K562 (cell line): ENCODE measurements around the gene LRRC43. TPM values are rescaled to one million over a fixed set of nuclear protein-coding genes. Genes with fewer than 3 reads are reported as not detected.

Experiments
- ATF1 ChIP-seq, 2 experiments: fragments of 450-650 bp in 1 of 2; IDR thresholded peaks; 2 replicates each; pipeline ENCODE4 v1.6.1; 2016; ENCODE audit warnings: missing compliant biosample characterization in 1 of 2, missing genetic modification characterization in 1 of 2
- GTF2B ChIP-seq: IDR thresholded peaks from 2 replicates; pipeline ENCODE4 v1.6.1; 2011; ENCODE audit not compliant: insufficient read length; ENCODE audit errors: extremely low read depth
- MECOM ChIP-seq: fragments of 250-450 bp; sonication (Bioruptor Pico); IDR thresholded peaks from 2 replicates; pipeline ENCODE4 v1.8.0; 2022; ENCODE audit warnings: inconsistent platforms
- PATZ1 ChIP-seq: fragments of 250-450 bp; sonication (Bioruptor Pico); IDR thresholded peaks from 2 replicates; pipeline ENCODE4 v1.5.0; 2020; ENCODE audit warnings: mild to moderate bottlenecking, borderline replicate concordance
- PKNOX1 ChIP-seq: fragments of 450-650 bp; IDR thresholded peaks from 2 replicates; pipeline ENCODE4 v1.6.1; 2016
- PURB ChIP-seq: sonication (generic); formaldehyde crosslinking; IDR thresholded peaks from 2 replicates; pipeline ENCODE4 v1.9.0; 2021; ENCODE audit warnings: low read depth, mild to moderate bottlenecking, missing genetic modification reagents
- RBM25 ChIP-seq: fragments of 200-400 bp; formaldehyde crosslinking; IDR thresholded peaks from 2 replicates; pipeline ENCODE4 v1.6.1; 2018; ENCODE audit warnings: low read length, low read depth, moderate library complexity; ENCODE audit not compliant: severe bottlenecking
- RBM39 ChIP-seq: fragments of 200-400 bp; formaldehyde crosslinking; optimal IDR thresholded peaks from 2 replicates; pipeline ENCODE3; 2018; ENCODE audit warnings: low read depth, low read length
- SUPT5H ChIP-seq: fragments of 450-650 bp; IDR thresholded peaks from 2 replicates; pipeline ENCODE4 v1.6.1; 2016
- TRIM28 ChIP-seq: fragments of 450-650 bp; IDR thresholded peaks from 2 replicates; pipeline ENCODE4 v1.6.1; 2017
- ZBTB17 ChIP-seq: fragments of 450-650 bp; formaldehyde crosslinking; IDR thresholded peaks from 2 replicates; pipeline ENCODE4 v1.4.0; 2020; ENCODE audit warnings: mild to moderate bottlenecking
- ZBTB26 ChIP-seq: fragments of 450-650 bp; formaldehyde crosslinking; IDR thresholded peaks from 2 replicates; pipeline ENCODE4 v1.4.0; 2022; ENCODE audit warnings: missing genetic modification characterization
- ZBTB34 ChIP-seq: fragments of 250-450 bp; sonication (Bioruptor Pico); IDR thresholded peaks from 2 replicates; pipeline ENCODE4 v1.8.0; 2021; ENCODE audit warnings: mild to moderate bottlenecking, moderate library complexity
- ZFP36 ChIP-seq: fragments of 150-350 bp; IDR thresholded peaks from 2 replicates; pipeline ENCODE4 v1.6.1; 2018; ENCODE audit warnings: low read length, low read depth; ENCODE audit not compliant: partially characterized antibody
- ZKSCAN3 ChIP-seq: fragments of 250-450 bp; sonication (Bioruptor Pico); IDR thresholded peaks from 2 replicates; pipeline ENCODE4 v1.4.0; 2020
- ZNF280A ChIP-seq: fragments of 450-650 bp; IDR thresholded peaks from 2 replicates; pipeline ENCODE4 v1.6.1; 2018; ENCODE audit warnings: mild to moderate bottlenecking, low read depth; ENCODE audit not compliant: partially characterized antibody
- ZNF311 ChIP-seq: fragments of 250-450 bp; sonication (Bioruptor Pico); IDR thresholded peaks from 2 replicates; pipeline ENCODE4 v1.4.0; 2020; ENCODE audit warnings: mild to moderate bottlenecking, moderate library complexity
- polyA plus RNA-seq, 8 experiments: library from polyadenylated mRNA; depleted of rRNA in 4 of 8; stranded (reverse) in 5 of 8; unstranded in 3 of 8; fragments of >200 nt; fragmentation: Nextera tagmentation in 2 of 8; fragmentation: Illumina TruSeq in 1 of 8; extraction: Ambion mirVana in 2 of 8; extraction: Trizol in 1 of 8; gene quantifications; 2 replicates each; pipeline versions ENCODE4 v1.2.1 to v1.2.3, GENCODE V29; 2011 to 2014; ENCODE audit warnings: inconsistent platforms in 1 of 8, missing spikeins in 1 of 8
- total RNA-seq, 7 experiments: library from RNA; depleted of rRNA in 6 of 7; stranded (reverse); fragments of >200 nt in 6 of 7; fragmentation: Illumina TruSeq in 2 of 7; extraction: Trizol in 2 of 7; gene quantifications; 2 replicates each; pipeline versions ENCODE4 v1.2.1 to v1.2.3, GENCODE V29; 2011 to 2021; ENCODE audit warnings: low replicate concordance in 1 of 7
- TF ChIP-seq, protein P1 (sequence below): fragments of 450-650 bp; conservative IDR thresholded peaks from 2 replicates; pipeline ENCODE4 v1.6.1; 2016; ENCODE audit warnings: missing genetic modification characterization, low read depth, mild to moderate bottlenecking, control low read depth, missing compliant biosample characterization

Gene LRRC43
- total and polyA plus RNA-seq, 9 of the 15 experiments (the other 6 are each of a cell fraction or from before 2014, with no cell fraction given): 0.19 TPM; not detected in 8

DNA sequence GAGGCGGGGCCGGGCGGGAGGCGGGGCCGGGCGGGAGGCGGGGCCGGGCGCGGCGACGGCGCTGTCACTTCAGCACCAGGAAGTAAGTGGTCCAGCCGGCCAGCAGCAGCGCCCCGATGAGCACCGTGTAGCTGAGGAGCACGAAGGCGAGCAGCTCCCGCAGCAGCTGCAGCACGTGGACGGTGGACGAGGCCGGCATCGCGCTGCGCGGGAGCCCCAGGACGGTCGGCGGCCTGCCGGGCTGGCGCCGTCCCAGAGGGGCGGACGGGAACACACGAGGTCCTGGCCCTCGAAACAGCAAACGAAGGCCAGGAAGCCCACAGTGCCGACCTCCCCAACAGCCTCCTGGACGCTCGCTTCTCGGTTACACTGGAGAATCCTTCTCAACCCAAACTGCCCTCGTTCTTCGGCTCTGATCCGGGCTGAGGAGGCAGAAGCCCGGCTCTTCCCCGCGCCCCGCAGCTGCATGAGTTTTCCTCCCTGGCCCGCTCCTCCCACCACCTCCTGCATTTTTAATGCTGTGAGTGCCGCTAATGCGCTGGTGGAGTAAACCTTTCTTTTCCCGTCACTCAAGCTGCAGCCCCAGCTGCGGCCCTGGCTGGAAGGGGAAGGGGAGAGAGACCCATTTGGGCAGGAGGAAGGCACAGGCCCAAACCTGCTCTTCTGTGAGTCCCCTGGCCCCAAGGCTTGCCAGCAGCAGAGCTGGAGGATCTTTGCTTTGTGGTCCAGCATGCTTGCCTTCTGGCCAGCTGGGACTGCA lies 43.6 kb downstream of the LRRC43 start (continued):
- TF ChIP-seq ZBTB34 (no peak), ZNF280A (no peak), PATZ1 (CRISPR knock-in tag) (no peak), ATF1 (CRISPR knock-in tag; IDR thresholded peaks at IDR 0.05) (peak; percentile 4; the same call in 1 of the 2 replicates), ATF1 (tag; IDR thresholded peaks at IDR 0.05) (no peak), GTF2B (no peak), ZKSCAN3 (CRISPR knock-in tag) (no peak), SUPT5H (no peak), PURB (no peak), MECOM (CRISPR knock-in tag) (no peak), PKNOX1 (no peak), RBM25 (no peak), ZBTB17 (CRISPR knock-in tag) (peak; percentile 72; the same call in 1 of the 2 replicates), ZFP36 (no peak), RBM39 (no peak), ZNF311 (CRISPR knock-in tag) (no peak), ZBTB26 (no peak), TRIM28 (no peak)
- TF ChIP-seq, protein P1, sequence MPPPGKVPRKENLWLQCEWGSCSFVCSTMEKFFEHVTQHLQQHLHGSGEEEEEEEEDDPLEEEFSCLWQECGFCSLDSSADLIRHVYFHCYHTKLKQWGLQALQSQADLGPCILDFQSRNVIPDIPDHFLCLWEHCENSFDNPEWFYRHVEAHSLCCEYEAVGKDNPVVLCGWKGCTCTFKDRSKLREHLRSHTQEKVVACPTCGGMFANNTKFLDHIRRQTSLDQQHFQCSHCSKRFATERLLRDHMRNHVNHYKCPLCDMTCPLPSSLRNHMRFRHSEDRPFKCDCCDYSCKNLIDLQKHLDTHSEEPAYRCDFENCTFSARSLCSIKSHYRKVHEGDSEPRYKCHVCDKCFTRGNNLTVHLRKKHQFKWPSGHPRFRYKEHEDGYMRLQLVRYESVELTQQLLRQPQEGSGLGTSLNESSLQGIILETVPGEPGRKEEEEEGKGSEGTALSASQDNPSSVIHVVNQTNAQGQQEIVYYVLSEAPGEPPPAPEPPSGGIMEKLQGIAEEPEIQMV: no peak
